Mucosa of stomach (tissue), 1 donor: Measurements from ENCODE around the gene CYP19A1.
"Not testable (repeated sequence)": the region's sequence is repeated elsewhere in the genome, so short reads cannot be mapped to it uniquely, and the experiment has no call there.

Experiments used
- H3K27me3 ChIP-seq: one replicate; pipeline ENCODE4 v1.7.0; 2013; ENCODE audit warnings: mild to moderate bottlenecking, low read length; ENCODE audit not compliant: control insufficient read depth, insufficient read depth
- H3K36me3 ChIP-seq: one replicate; pipeline ENCODE4 v1.7.0; 2013; ENCODE audit warnings: low read length; ENCODE audit not compliant: control insufficient read depth, insufficient read depth
- H3K4me1 ChIP-seq: one replicate; pipeline ENCODE4 v1.7.0; 2013; ENCODE audit warnings: mild to moderate bottlenecking, low read length; ENCODE audit not compliant: control insufficient read depth, insufficient read depth
- H3K4me3 ChIP-seq: one replicate; pipeline ENCODE4 v1.7.0; 2013; ENCODE audit warnings: low read length
- H3K9ac ChIP-seq: one replicate; pipeline ENCODE4 v1.7.0; 2013; ENCODE audit warnings: mild to moderate bottlenecking, low read length, moderate library complexity
- H3K9me3 ChIP-seq: one replicate; pipeline ENCODE4 v1.7.0; 2013; ENCODE audit warnings: mild to moderate bottlenecking, low read length, moderate library complexity; ENCODE audit not compliant: control insufficient read depth
- donor health status: Pancreatic carcinoma.

CYP19A1 gene

GRCh38 chr15:51192521-51193280 lies 145.7 kb downstream of the CYP19A1 start:
- Histone ChIP-seq H3K4me3 (no peak overlapping the region), H3K27me3 (peaks cover 14% of the 10 kb centered on the region), H3K9ac (no peak overlapping the region), H3K9me3 (no peaks in the 10 kb centered on the region), H3K36me3 (no peaks in the 10 kb centered on the region), H3K4me1 (peaks cover 6% of the 10 kb centered on the region)

GRCh38 chr15:51191766-51192165 lies 146.6 kb downstream of the CYP19A1 start:
- Histone ChIP-seq H3K9me3 (no peaks in the 10 kb centered on the region), H3K9ac (no peak overlapping the region), H3K4me1 (peaks cover 6% of the 10 kb centered on the region), H3K36me3 (no peaks in the 10 kb centered on the region), H3K27me3 (peaks cover 14% of the 10 kb centered on the region), H3K4me3 (no peak overlapping the region)

GRCh38 chr15:51191072-51191670 lies 147.2 kb downstream of the CYP19A1 start:
- H3K27me3 ChIP-seq: peaks cover 10% of the 10 kb centered on the region
- no peak overlapping the region for H3K4me3 ChIP-seq
- H3K4me1 ChIP-seq: peaks cover 10% of the 10 kb centered on the region
- no peaks in the 10 kb centered on the region for H3K9me3 ChIP-seq
- H3K9ac ChIP-seq: no peak overlapping the region
- H3K36me3 ChIP-seq: no peaks in the 10 kb centered on the region

- Histone ChIP-seq H3K27me3 (peaks cover 10% of the 10 kb centered on the region), H3K36me3 (no peaks in the 10 kb centered on the region), H3K4me3 (no peak overlapping the region), H3K4me1 (peaks cover 17% of the 10 kb centered on the region), H3K9me3 (no peaks in the 10 kb centered on the region), H3K9ac (no peak overlapping the region)
Measured at GRCh38 chr15:51190424-51191068, 147.8 kb downstream of the CYP19A1 start.

- no peak overlapping the region for H3K9ac ChIP-seq
- H3K4me1 ChIP-seq: peaks cover 19% of the 10 kb centered on the region
- peaks cover 10% of the 10 kb centered on the region for H3K27me3 ChIP-seq
- H3K4me3 ChIP-seq: no peak overlapping the region
- no peaks in the 10 kb centered on the region for H3K36me3 ChIP-seq
- H3K9me3 ChIP-seq: no peaks in the 10 kb centered on the region
Measured at GRCh38 chr15:51189669-51190385, 148.6 kb downstream of the CYP19A1 start.

GRCh38 chr15:51188791-51189190 lies 149.6 kb downstream of the CYP19A1 start:
- H3K4me3 ChIP-seq, H3K9me3 ChIP-seq, H3K36me3 ChIP-seq, H3K9ac ChIP-seq: not testable (repeated sequence)
- peaks cover 10% of the 10 kb centered on the region for H3K27me3 ChIP-seq
- H3K4me1 ChIP-seq: peaks cover 29% of the 10 kb centered on the region

GRCh38 chr15:51186891-51187290 lies 151.5 kb downstream of the CYP19A1 start:
- H3K27me3 ChIP-seq: no peaks in the 10 kb centered on the region
- no peaks in the 10 kb centered on the region for H3K36me3 ChIP-seq
- peaks cover 47% of the 10 kb centered on the region for H3K4me1 ChIP-seq
- H3K9ac ChIP-seq: no peak overlapping the region
- no peaks in the 10 kb centered on the region for H3K9me3 ChIP-seq
- H3K4me3 ChIP-seq: no peak overlapping the region

GRCh38 chr15:51186181-51186705 lies 152.2 kb downstream of the CYP19A1 start:
- H3K36me3 ChIP-seq: no peaks in the 10 kb centered on the region
- peaks cover 45% of the 10 kb centered on the region for H3K4me1 ChIP-seq
- H3K27me3 ChIP-seq: no peaks in the 10 kb centered on the region
- no peak overlapping the region for H3K4me3 ChIP-seq
- H3K9me3 ChIP-seq: no peaks in the 10 kb centered on the region
- no peak overlapping the region for H3K9ac ChIP-seq

- H3K4me1 ChIP-seq: peaks cover 42% of the 10 kb centered on the region
- H3K9me3 ChIP-seq: no peaks in the 10 kb centered on the region
- H3K27me3 ChIP-seq: no peaks in the 10 kb centered on the region
- H3K4me3 ChIP-seq: no peak overlapping the region
- no peak overlapping the region for H3K9ac ChIP-seq
- no peaks in the 10 kb centered on the region for H3K36me3 ChIP-seq
Measured at GRCh38 chr15:51185213-51186159, 152.9 kb downstream of the CYP19A1 start.

- H3K9me3 ChIP-seq: no peaks in the 10 kb centered on the region
- H3K27me3 ChIP-seq: no peaks in the 10 kb centered on the region
- no peak overlapping the region for H3K4me3 ChIP-seq
- no peak overlapping the region for H3K9ac ChIP-seq
- no peaks in the 10 kb centered on the region for H3K36me3 ChIP-seq
- peaks cover 42% of the 10 kb centered on the region for H3K4me1 ChIP-seq
Measured at GRCh38 chr15:51184627-51185026, 153.8 kb downstream of the CYP19A1 start.

GRCh38 chr15:51183076-51183475 lies 155.3 kb downstream of the CYP19A1 start:
- Histone ChIP-seq H3K27me3 (no peaks in the 10 kb centered on the region), H3K36me3 (no peaks in the 10 kb centered on the region), H3K9me3 (no peaks in the 10 kb centered on the region), H3K4me3 (no peak overlapping the region), H3K4me1 (peaks cover 42% of the 10 kb centered on the region), H3K9ac (no peak overlapping the region)
